Chondrocyte (in vitro differentiated cells): ENCODE data around the gene MYOF. TPM values are rescaled to one million over a fixed set of nuclear protein-coding genes. Genes with fewer than 3 reads are reported as not detected.

Source experiments
- DNase-seq: peaks from one replicate; pipeline ENCODE4 v3.0.0; 2021; ENCODE audit warnings: mixed read lengths, low spot score
- H3K27ac Mint-ChIP-seq: one replicate; pipeline ENCODE4 v1.8.0; 2021; ENCODE audit warnings: mild to moderate bottlenecking, moderate library complexity, mixed read lengths; ENCODE audit not compliant: unreplicated experiment
- H3K27me3 Mint-ChIP-seq: 2 replicates; pipeline ENCODE4 v1.8.0; 2021; ENCODE audit warnings: low read depth, mixed read lengths
- H3K36me3 Mint-ChIP-seq: 2 replicates; pipeline ENCODE4 v1.8.0; 2021; ENCODE audit warnings: low read depth, mixed read lengths
- H3K4me1 Mint-ChIP-seq: 2 replicates; pipeline ENCODE4 v1.8.0; 2021; ENCODE audit warnings: low read depth, mild to moderate bottlenecking, mixed read lengths
- H3K4me3 Mint-ChIP-seq: one replicate; pipeline ENCODE4 v1.8.0; 2021; ENCODE audit warnings: mild to moderate bottlenecking, moderate library complexity, mixed read lengths; ENCODE audit not compliant: unreplicated experiment
- H3K9me3 Mint-ChIP-seq: 2 replicates; pipeline ENCODE4 v1.8.0; 2021; ENCODE audit warnings: low read depth, mixed read lengths
- CTCF ChIP-seq: fragments of 200-600 bp; sonication (generic); IDR thresholded peaks from 2 replicates; pipeline ENCODE4 v1.5.0; 2021; ENCODE audit warnings: antibody characterized with exemption, mild to moderate bottlenecking, moderate library complexity
- total RNA-seq: library from RNA; stranded (reverse); gene quantifications from 3 replicates; pipeline ENCODE4 v1.2.1, GENCODE V29; 2021

Gene MYOF
- total RNA-seq, 1 donor from 2014 or later = 526 TPM

GRCh38 chr10:93272884-93273675 is 209.1 kb downstream of the MYOF start:
- Mint-ChIP-seq H3K4me3 (no peak overlapping the region), H3K27ac (no peak overlapping the region), H3K27me3 (no peaks in the 10 kb centered on the region), H3K36me3 (peaks cover 5% of the 10 kb centered on the region), H3K9me3 (peaks cover 12% of the 10 kb centered on the region), H3K4me1 (no peaks in the 10 kb centered on the region)
- TF ChIP-seq CTCF = no peak
- no peak for DNase-seq

DNA sequence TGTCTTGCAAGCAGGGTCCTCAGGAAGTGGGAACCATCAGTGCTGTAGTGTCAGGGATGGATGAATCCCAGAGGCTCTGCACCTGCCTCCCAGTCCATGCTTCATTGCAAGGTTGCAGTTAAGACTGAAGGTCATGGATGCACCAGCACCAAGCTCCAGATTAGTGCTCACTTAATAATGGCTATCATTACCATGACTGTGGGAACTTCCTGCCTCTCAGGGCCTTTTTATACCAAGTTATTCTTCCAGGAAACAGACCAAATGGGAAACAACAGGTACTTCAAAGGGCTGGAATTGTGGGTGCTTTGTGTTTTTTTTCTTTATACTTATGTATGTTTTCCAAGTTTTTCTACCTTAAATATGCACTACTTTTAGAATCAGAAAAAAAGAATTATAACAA is 210.8 kb downstream of the MYOF start:
- no peaks in the 10 kb centered on the region for H3K27me3 Mint-ChIP-seq
- peaks cover 12% of the 10 kb centered on the region for H3K9me3 Mint-ChIP-seq
- H3K4me3 Mint-ChIP-seq = no peak overlapping the region
- peaks cover 5% of the 10 kb centered on the region for H3K36me3 Mint-ChIP-seq
- no peaks in the 10 kb centered on the region for H3K4me1 Mint-ChIP-seq
- no peak for TF ChIP-seq CTCF
- H3K27ac Mint-ChIP-seq = no peak overlapping the region
- DNase-seq = no peak

- no peaks in the 10 kb centered on the region for H3K4me1 Mint-ChIP-seq
- DNase-seq = no peak
- no peak overlapping the region for H3K27ac Mint-ChIP-seq
- H3K36me3 Mint-ChIP-seq = peaks cover 5% of the 10 kb centered on the region
- no peak for TF ChIP-seq CTCF
- H3K9me3 Mint-ChIP-seq = peaks cover 12% of the 10 kb centered on the region
- no peaks in the 10 kb centered on the region for H3K27me3 Mint-ChIP-seq
- H3K4me3 Mint-ChIP-seq = no peak overlapping the region
Measured at GRCh38 chr10:93269281-93269680, 212.9 kb downstream of the MYOF start.

- H3K36me3 Mint-ChIP-seq = peaks cover 5% of the 10 kb centered on the region
- no peak overlapping the region for H3K4me3 Mint-ChIP-seq
- no peak for DNase-seq
- TF ChIP-seq CTCF = no peak
- H3K9me3 Mint-ChIP-seq = peaks cover 12% of the 10 kb centered on the region
- no peaks in the 10 kb centered on the region for H3K4me1 Mint-ChIP-seq
- no peaks in the 10 kb centered on the region for H3K27me3 Mint-ChIP-seq
- no peak overlapping the region for H3K27ac Mint-ChIP-seq
Measured at GRCh38 chr10:93268021-93268420, 214.1 kb downstream of the MYOF start.

- H3K4me1 Mint-ChIP-seq = no peaks in the 10 kb centered on the region
- no peak overlapping the region for H3K27ac Mint-ChIP-seq
- H3K27me3 Mint-ChIP-seq = no peaks in the 10 kb centered on the region
- no peak for TF ChIP-seq CTCF
- peaks cover 12% of the 10 kb centered on the region for H3K9me3 Mint-ChIP-seq
- H3K36me3 Mint-ChIP-seq = peaks cover 5% of the 10 kb centered on the region
- H3K4me3 Mint-ChIP-seq = no peak overlapping the region
- no peak for DNase-seq
Measured at GRCh38 chr10:93267521-93267920, 214.6 kb downstream of the MYOF start.
